Measurements from ENCODE around the gene NR2E1. TPM values are rescaled to one million over a fixed set of nuclear protein-coding genes. Genes with fewer than 3 reads are reported as not detected.

Gene NR2E1
- total RNA-seq, 2 experiments from 2014 or later: not detected

DNA sequence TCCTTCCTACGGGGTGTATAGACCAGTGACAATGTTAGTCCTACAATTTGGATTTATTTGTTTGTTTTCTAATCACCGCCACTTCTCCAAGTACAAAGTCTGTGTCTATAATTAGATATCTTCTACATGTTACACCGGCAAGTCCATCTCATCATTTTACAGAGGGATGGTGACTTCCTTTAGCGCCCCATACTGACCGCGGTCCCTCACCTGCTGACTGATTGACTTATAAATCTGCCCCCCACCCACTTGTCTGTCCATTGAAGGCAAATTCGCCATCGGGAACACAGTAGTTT, 8.9 kb upstream of the NR2E1 start:
- ATAC-seq (ENCODE audit: poor library complexity) (no peak), DNase-seq (no peak)
- H3K4me1 Mint-ChIP-seq (ENCODE audit: low read depth): peaks cover 24% of the 10 kb centered on the region
- no peak overlapping the region for H3K27ac Mint-ChIP-seq
- peaks cover 20% of the 10 kb centered on the region for H3K4me1 ChIP-seq (ENCODE audit: insufficient read depth, low read length)
- H3K27me3 Mint-ChIP-seq: peaks cover 91% of the 10 kb centered on the region
- H3K9me3 ChIP-seq (ENCODE audit: control insufficient read depth in 1 of 2, insufficient read depth in 1 of 2, low read length in 2 of 2): peaks cover 0 to 5% of the 10 kb centered on the region in 2 experiments
- POLR2A ChIA-PET: no interaction called here
- no peaks in the 10 kb centered on the region for H3K36me3 Mint-ChIP-seq (ENCODE audit: low read depth)
- peak overlapping the region; percentile 59 for H3K4me3 Mint-ChIP-seq
- intact Hi-C loops (cut with DNase I, micrococcal nuclease): no loop called here
- no peaks in the 10 kb centered on the region for H3K9me3 Mint-ChIP-seq
- no peak overlapping the region for H3K27ac ChIP-seq (ENCODE audit: low read depth in 1 of 2, low read length in 2 of 2)
- H3K4me3 ChIP-seq (ENCODE audit: low read length): peak overlapping the region; percentile 33
- TF ChIP-seq, protein P1, sequence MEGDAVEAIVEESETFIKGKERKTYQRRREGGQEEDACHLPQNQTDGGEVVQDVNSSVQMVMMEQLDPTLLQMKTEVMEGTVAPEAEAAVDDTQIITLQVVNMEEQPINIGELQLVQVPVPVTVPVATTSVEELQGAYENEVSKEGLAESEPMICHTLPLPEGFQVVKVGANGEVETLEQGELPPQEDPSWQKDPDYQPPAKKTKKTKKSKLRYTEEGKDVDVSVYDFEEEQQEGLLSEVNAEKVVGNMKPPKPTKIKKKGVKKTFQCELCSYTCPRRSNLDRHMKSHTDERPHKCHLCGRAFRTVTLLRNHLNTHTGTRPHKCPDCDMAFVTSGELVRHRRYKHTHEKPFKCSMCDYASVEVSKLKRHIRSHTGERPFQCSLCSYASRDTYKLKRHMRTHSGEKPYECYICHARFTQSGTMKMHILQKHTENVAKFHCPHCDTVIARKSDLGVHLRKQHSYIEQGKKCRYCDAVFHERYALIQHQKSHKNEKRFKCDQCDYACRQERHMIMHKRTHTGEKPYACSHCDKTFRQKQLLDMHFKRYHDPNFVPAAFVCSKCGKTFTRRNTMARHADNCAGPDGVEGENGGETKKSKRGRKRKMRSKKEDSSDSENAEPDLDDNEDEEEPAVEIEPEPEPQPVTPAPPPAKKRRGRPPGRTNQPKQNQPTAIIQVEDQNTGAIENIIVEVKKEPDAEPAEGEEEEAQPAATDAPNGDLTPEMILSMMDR (IDR thresholded peaks at IDR 0.05): no peak
- peaks cover 57 to 84% of the 10 kb centered on the region in 2 experiments for H3K27me3 ChIP-seq (ENCODE audit: control insufficient read depth in 1 of 2, insufficient read depth in 2 of 2, low read length in 2 of 2)
- no peaks in the 10 kb centered on the region for H3K36me3 ChIP-seq (ENCODE audit: insufficient read depth, low read length)
- CTCF ChIA-PET: no interaction called here

DNA sequence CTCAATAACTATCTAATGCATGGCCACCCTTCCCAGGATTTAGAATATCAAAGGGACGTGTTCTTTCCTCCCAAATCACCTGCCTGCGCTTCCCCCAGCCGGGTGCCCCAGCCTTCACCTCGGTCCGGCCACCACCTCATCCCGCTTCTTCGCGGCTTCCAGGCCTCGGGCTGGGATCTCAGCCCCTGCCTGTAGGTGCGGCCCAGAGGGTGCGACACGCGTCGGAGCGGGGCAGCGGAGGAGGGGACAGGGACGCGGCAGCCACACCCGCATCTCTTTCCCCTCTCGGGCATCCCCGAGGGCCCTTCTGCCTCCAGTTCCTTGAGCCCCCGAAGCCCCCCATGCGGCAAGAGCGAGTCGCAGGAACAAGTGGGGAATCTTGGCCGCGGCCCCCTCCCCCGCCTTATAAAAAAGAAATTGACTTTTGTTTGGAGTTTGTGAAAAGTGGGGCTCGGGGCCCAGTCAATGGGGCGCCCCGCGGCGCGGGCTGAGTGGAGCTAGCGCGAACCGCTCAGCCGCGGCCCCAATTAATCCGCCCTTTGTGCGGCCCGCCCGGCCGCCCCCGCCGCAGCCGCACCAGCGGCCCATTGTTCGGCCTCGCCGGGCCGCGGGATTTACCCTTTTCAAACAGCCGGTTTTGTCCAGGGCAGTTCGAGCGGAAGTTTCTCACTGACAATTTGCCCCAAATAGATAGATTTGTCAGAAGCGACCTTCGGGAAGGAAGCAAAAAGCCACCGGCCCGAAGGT, 8.4 kb upstream of the NR2E1 start:
- H3K36me3 Mint-ChIP-seq (ENCODE audit: low read depth): no peaks in the 10 kb centered on the region
- Histone ChIP-seq H3K27me3 (ENCODE audit: control insufficient read depth in 1 of 2, insufficient read depth in 2 of 2, low read length in 2 of 2) (peaks cover 62 to 84% of the 10 kb centered on the region in 2 experiments), H3K4me3 (ENCODE audit: low read length) (peak overlapping the region; percentile 33), H3K4me1 (ENCODE audit: insufficient read depth, low read length) (peaks cover 20% of the 10 kb centered on the region), H3K27ac (ENCODE audit: low read depth in 1 of 2, low read length in 2 of 2) (no peak overlapping the region), H3K9me3 (ENCODE audit: control insufficient read depth in 1 of 2, insufficient read depth in 1 of 2, low read length in 2 of 2) (peaks cover 0 to 5% of the 10 kb centered on the region in 2 experiments), H3K36me3 (ENCODE audit: insufficient read depth, low read length) (no peaks in the 10 kb centered on the region)
- H3K27ac Mint-ChIP-seq: no peak overlapping the region
- TF ChIP-seq, protein P1 (IDR thresholded peaks at IDR 0.05): no peak
- peaks cover 24% of the 10 kb centered on the region for H3K4me1 Mint-ChIP-seq (ENCODE audit: low read depth)
- DNase-seq (no peak), ATAC-seq (ENCODE audit: poor library complexity) (no peak)
- H3K4me3 Mint-ChIP-seq: peak overlapping the region; percentile 59
- POLR2A ChIA-PET: interaction anchor here (1.5 kb wide), 1 partner anchor 11 kb away, joined by 3 read pairs; no protein-coding TSS in a partner anchor
- intact Hi-C loops (cut with DNase I, micrococcal nuclease): no loop called here
- CTCF ChIA-PET: no interaction called here
- H3K27me3 Mint-ChIP-seq: peaks cover 91% of the 10 kb centered on the region
- H3K9me3 Mint-ChIP-seq: no peaks in the 10 kb centered on the region

DNA sequence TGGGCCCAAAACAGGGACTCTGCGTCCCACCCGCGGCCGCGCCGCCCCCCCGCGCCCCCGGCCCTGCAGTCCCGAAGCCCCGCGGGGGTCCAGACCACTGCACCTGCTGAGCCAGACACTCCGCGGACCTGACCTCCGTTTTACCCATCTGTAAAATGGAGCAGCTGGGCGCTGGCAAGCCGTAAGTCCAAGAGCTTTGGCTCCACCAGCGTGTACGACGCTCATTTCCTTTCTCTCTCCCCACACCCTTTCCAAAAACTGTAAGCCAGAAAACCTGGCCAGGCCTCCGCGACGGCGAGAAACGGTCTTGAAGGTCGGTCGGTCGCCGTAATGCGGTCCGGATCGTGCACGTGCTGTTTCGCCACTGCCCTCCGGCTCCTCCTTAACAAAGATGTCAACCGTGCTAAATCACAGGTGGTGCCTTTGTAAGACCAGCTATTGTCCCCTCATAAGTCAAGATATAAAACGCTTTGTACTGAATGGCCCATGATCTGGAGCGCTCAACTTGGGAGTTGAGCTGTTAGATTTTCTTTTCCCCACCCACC, 7.8 kb upstream of the NR2E1 start:
- H3K36me3 ChIP-seq (ENCODE audit: insufficient read depth, low read length): no peaks in the 10 kb centered on the region
- peak overlapping the region; percentile 84 for H3K4me3 Mint-ChIP-seq
- no peak for ATAC-seq (ENCODE audit: poor library complexity)
- intact Hi-C loops (cut with DNase I, micrococcal nuclease): no loop called here
- H3K27me3 Mint-ChIP-seq: peaks cover 92% of the 10 kb centered on the region
- peaks cover 0 to 5% of the 10 kb centered on the region in 2 experiments for H3K9me3 ChIP-seq (ENCODE audit: control insufficient read depth in 1 of 2, insufficient read depth in 1 of 2, low read length in 2 of 2)
- TF ChIP-seq, protein P1 (IDR thresholded peaks at IDR 0.05): no peak
- peaks cover 61 to 90% of the 10 kb centered on the region in 2 experiments for H3K27me3 ChIP-seq (ENCODE audit: control insufficient read depth in 1 of 2, insufficient read depth in 2 of 2, low read length in 2 of 2)
- ChIA-PET CTCF (no interaction called here), POLR2A (interaction anchor here (0.7 to 1.5 kb wide), 2 partner anchors 11 to 956 kb away, joined by 3 read pairs; no protein-coding TSS in a partner anchor)
- no peak overlapping the region for H3K27ac Mint-ChIP-seq
- no peak for DNase-seq
- no peak overlapping the region for H3K27ac ChIP-seq (ENCODE audit: low read depth in 1 of 2, low read length in 2 of 2)
- no peaks in the 10 kb centered on the region for H3K9me3 Mint-ChIP-seq
- peaks cover 24% of the 10 kb centered on the region for H3K4me1 Mint-ChIP-seq (ENCODE audit: low read depth)
- peak overlapping the region; percentile 33 for H3K4me3 ChIP-seq (ENCODE audit: low read length)
- H3K36me3 Mint-ChIP-seq (ENCODE audit: low read depth): no peaks in the 10 kb centered on the region
- H3K4me1 ChIP-seq (ENCODE audit: insufficient read depth, low read length): peaks cover 20% of the 10 kb centered on the region
